SK-N-SH (cell line): ENCODE results near the gene ZNF723. TPM values are rescaled to one million over a fixed set of nuclear protein-coding genes. Genes with fewer than 3 reads are reported as not detected.

ENCODE experiments used
- CTCF ChIA-PET: fragments of 300-600, 350-600 bp; formaldehyde crosslinking; extraction: SDS; loops from one replicate; lab custom pipeline; 2021; lab: Yijun Ruan, JAX
- POLR2A ChIA-PET: fragments of 350-600 bp; sonication (Branson Sonifier 250); formaldehyde crosslinking; extraction: SDS; loops from one replicate; lab custom pipeline; 2020; ENCODE audit warnings: antibody characterized with exemption, inconsistent platforms; lab: Yijun Ruan, JAX
- DNase-seq: peaks from one replicate; pipeline ENCODE4 v3.0.0; 2012
- H2AFZ ChIP-seq: fragments of 200-600 bp; sonication (generic); 2 replicates; pipeline ENCODE4 v1.8.1; 2016; ENCODE audit warnings: antibody characterized with exemption, mild to moderate bottlenecking, low read depth
- H3F3A ChIP-seq: fragments of 200-600 bp; sonication (generic); replicated peaks from 2 replicates; pipeline ENCODE3; 2016; ENCODE audit warnings: antibody characterized with exemption, mild to moderate bottlenecking; ENCODE audit not compliant: insufficient read depth
- H3K27ac ChIP-seq, 2 experiments: fragments of 200-500 bp in 1 of 2; fragments of 200-600 bp in 1 of 2; sonication (Bioruptor generic) in 1 of 2; sonication (generic), shearing (Covaris generic) in 1 of 2; 2 replicates each; pipeline versions ENCODE4 v1.5.1 to v1.6.1; 2014 to 2016; ENCODE audit warnings: low read depth in 2 of 2, inconsistent platforms in 1 of 2, low read length in 1 of 2, mild to moderate bottlenecking in 1 of 2, mixed read lengths in 1 of 2
- H3K27me3 ChIP-seq: fragments of 200-600 bp; sonication (generic), shearing (Covaris generic); 2 replicates; pipeline ENCODE4 v1.6.1; 2016; ENCODE audit warnings: mixed run types; ENCODE audit not compliant: insufficient read depth
- H3K36me3 ChIP-seq, 2 experiments: fragments of 200-500 bp in 1 of 2; fragments of 200-600 bp in 1 of 2; sonication (Bioruptor generic) in 1 of 2; sonication (generic) in 1 of 2; replicated peaks in 1 of 2; 2 replicates each; pipeline versions ENCODE3 to v1.5.1; 2014 to 2016; ENCODE audit warnings: low read length in 1 of 2, mild to moderate bottlenecking in 1 of 2; ENCODE audit not compliant: insufficient read depth in 2 of 2, control insufficient read depth in 1 of 2
- H3K4me1 ChIP-seq, 2 experiments: fragments of 200-500 bp in 1 of 2; fragments of 200-600 bp in 1 of 2; sonication (Bioruptor generic) in 1 of 2; sonication (generic), shearing (Covaris generic) in 1 of 2; 2 replicates each; pipeline versions ENCODE4 v1.5.1 to v1.6.1; 2014 to 2016; ENCODE audit warnings: low read depth in 1 of 2, low read length in 1 of 2, mixed run types in 1 of 2; ENCODE audit not compliant: insufficient read depth in 2 of 2, control insufficient read depth in 1 of 2
- H3K4me2 ChIP-seq: fragments of 200-600 bp; sonication (generic), shearing (Covaris generic); 2 replicates; pipeline ENCODE4 v1.6.1; 2017; ENCODE audit warnings: mixed run types
- H3K4me3 ChIP-seq, 2 experiments: fragments of 200-500 bp in 1 of 2; fragments of 200-600 bp in 1 of 2; sonication (Bioruptor generic) in 1 of 2; sonication (generic), shearing (Covaris generic) in 1 of 2; 2 replicates each; pipeline versions ENCODE4 v1.5.1 to v1.8.1; 2014 to 2016; ENCODE audit warnings: low read depth in 2 of 2, inconsistent platforms in 1 of 2, low read length in 1 of 2, mild to moderate bottlenecking in 1 of 2, mixed read lengths in 1 of 2, moderate library complexity in 1 of 2
- H3K79me2 ChIP-seq: fragments of 200-600 bp; sonication (generic); 2 replicates; pipeline ENCODE4 v1.8.1; 2017; ENCODE audit warnings: mild to moderate bottlenecking; ENCODE audit not compliant: insufficient read depth
- H3K9ac ChIP-seq: fragments of 200-600 bp; sonication (generic); 2 replicates; pipeline ENCODE4 v1.6.1; 2017; ENCODE audit warnings: mixed run types
- H3K9me2 ChIP-seq: fragments of 200-600 bp; sonication (generic); 2 replicates; pipeline ENCODE4 v1.6.1; 2017; ENCODE audit warnings: mixed run types
- H3K9me3 ChIP-seq: fragments of 200-600 bp; sonication (generic); 2 replicates; pipeline ENCODE4 v1.6.1; 2017; ENCODE audit warnings: mixed run types, mild to moderate bottlenecking, moderate library complexity
- H4K20me1 ChIP-seq: fragments of 200-600 bp; sonication (generic); 2 replicates; pipeline ENCODE4 v1.6.1; 2017; ENCODE audit warnings: mild to moderate bottlenecking, mixed run types; ENCODE audit not compliant: insufficient read depth
- CHD2 ChIP-seq: fragments of 150-350 bp; IDR thresholded peaks from 2 replicates; pipeline ENCODE4 v1.6.1; 2018; ENCODE audit warnings: low read length; ENCODE audit not compliant: partially characterized antibody
- CTCF ChIP-seq: fragments of 200-600 bp; sonication (generic); IDR thresholded peaks from 2 replicates; pipeline ENCODE4 v1.6.1; 2017; ENCODE audit warnings: antibody characterized with exemption, mild to moderate bottlenecking, moderate library complexity
- EP300 ChIP-seq, 2 experiments: IDR thresholded peaks; 2 replicates each; pipeline versions ENCODE4 v1.4.0 to v1.6.1; 2012; ENCODE audit warnings: borderline replicate concordance in 1 of 2, low read depth in 1 of 2, low read length in 1 of 2
- EZH2phosphoT487 ChIP-seq: fragments of 200-600 bp; sonication (generic); IDR thresholded peaks from 2 replicates; pipeline ENCODE4 v1.6.1; 2017; ENCODE audit warnings: low read depth, mixed run types, mild to moderate bottlenecking, antibody characterized with exemption, moderate library complexity, borderline replicate concordance
- FOXM1 ChIP-seq: IDR thresholded peaks from 2 replicates; pipeline ENCODE4 v1.4.0; 2012; ENCODE audit warnings: low read depth, mild to moderate bottlenecking
- GABPA ChIP-seq: IDR thresholded peaks from 2 replicates; pipeline ENCODE4 v1.4.0; 2012; ENCODE audit warnings: low read depth, mild to moderate bottlenecking
- GATA2 ChIP-seq: sonication (generic); formaldehyde crosslinking; IDR thresholded peaks from 2 replicates; pipeline ENCODE4 v1.5.0; 2020; ENCODE audit warnings: mild to moderate bottlenecking, missing genetic modification reagents
- JUND ChIP-seq: IDR thresholded peaks from 2 replicates; pipeline ENCODE4 v1.4.0; 2012
- MXI1 ChIP-seq: IDR thresholded peaks from 2 replicates; pipeline ENCODE4 v1.6.1; 2012; ENCODE audit warnings: mild to moderate bottlenecking, low read depth, low read length, improper control_type of control experiment
- POLR2AphosphoS5 ChIP-seq: IDR thresholded peaks from 2 replicates; pipeline ENCODE4 v1.6.1; 2012; ENCODE audit warnings: low read depth, low read length
- REST ChIP-seq: IDR thresholded peaks from 2 replicates; pipeline ENCODE4 v1.6.1; 2012; ENCODE audit warnings: mild to moderate bottlenecking, low read depth, low read length, moderate library complexity
- RFX5 ChIP-seq: IDR thresholded peaks from 2 replicates; pipeline ENCODE4 v1.6.1; 2012; ENCODE audit warnings: mild to moderate bottlenecking, improper control_type of control experiment, low read length
- SIN3A ChIP-seq: IDR thresholded peaks from 2 replicates; pipeline ENCODE4 v1.6.1; 2012; ENCODE audit warnings: low read depth, mild to moderate bottlenecking, low read length, moderate library complexity, borderline replicate concordance
- SMC3 ChIP-seq: IDR thresholded peaks from 2 replicates; pipeline ENCODE4 v1.6.1; 2012; ENCODE audit warnings: low read depth, low read length, improper control_type of control experiment
- TCF12 ChIP-seq: IDR thresholded peaks from 2 replicates; pipeline ENCODE4 v1.4.0; 2012
- TEAD4 ChIP-seq: IDR thresholded peaks from 2 replicates; pipeline ENCODE4 v1.4.0; 2012; ENCODE audit warnings: mild to moderate bottlenecking, borderline replicate concordance; ENCODE audit not compliant: insufficient read depth
- USF1 ChIP-seq: IDR thresholded peaks from 2 replicates; pipeline ENCODE4 v1.4.0; 2012; ENCODE audit warnings: low read depth, borderline replicate concordance
- USF2 ChIP-seq: fragments of 150-350 bp; IDR thresholded peaks from 2 replicates; pipeline ENCODE4 v1.6.1; 2017; ENCODE audit warnings: antibody characterized with exemption, low read length, low read depth, borderline replicate concordance
- WGBS: methylation state at CpG from one replicate; pipeline ENCODE4 v1.1.6; 2017; ENCODE audit warnings: low lambda C conversion rate; 5-methylcytosine and 5-hydroxymethylcytosine counted together
- polyA plus RNA-seq, 3 experiments: library from polyadenylated mRNA; depleted of rRNA; stranded (reverse); fragments of >200 nt; gene quantifications; 2 replicates each; pipeline ENCODE4 v1.2.3, GENCODE V29; 2012
- TF ChIP-seq, protein P1 (sequence below): IDR thresholded peaks from 2 replicates; pipeline ENCODE4 v1.4.0; 2012; ENCODE audit warnings: low read depth, borderline replicate concordance
- TF ChIP-seq, protein P2 (sequence below): IDR thresholded peaks from 2 replicates; pipeline ENCODE4; 2012

Gene ZNF723
- polyA plus RNA-seq, 1 of the 3 experiments (the other 2 are of a cell fraction), result not detected

DNA sequence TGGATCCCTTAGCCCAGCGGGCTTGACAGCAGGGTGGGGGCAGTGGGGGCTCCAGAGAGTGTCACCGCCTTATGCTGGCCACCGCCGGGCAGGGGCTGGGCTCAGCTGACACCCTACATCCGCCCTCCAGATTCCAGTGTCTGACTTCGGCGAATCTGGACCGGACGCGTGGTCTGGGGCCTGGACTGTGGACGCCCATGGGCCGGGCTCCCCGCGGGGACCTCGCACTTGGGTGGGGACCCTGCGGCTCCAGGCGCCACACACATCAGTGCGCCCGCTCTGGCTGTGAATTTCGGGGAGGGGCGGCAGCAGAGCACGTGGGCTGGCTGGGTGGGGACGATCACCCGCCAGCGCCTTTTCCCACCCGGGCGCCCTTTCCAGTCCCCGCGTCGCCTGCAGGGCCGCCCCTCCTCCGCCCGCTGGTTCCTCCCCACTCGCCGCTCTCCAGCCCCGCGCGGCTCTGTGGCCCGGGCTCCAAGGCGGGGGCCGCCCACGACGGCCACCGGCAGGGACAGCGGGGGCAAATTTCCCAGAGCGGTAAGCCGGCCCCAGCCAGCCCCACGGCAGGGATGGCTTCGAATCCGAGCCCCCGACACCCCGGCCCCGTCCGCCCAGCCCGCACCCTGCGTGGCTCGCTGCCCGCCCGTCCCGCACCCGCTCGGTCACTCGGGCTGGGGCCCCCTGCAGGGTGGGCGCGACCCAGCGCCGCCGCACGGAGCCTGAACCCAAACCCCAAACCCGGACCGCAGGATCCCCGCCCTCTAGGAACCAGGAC is 24.8 kb upstream of the ZNF723 start:
- Histone ChIP-seq H3K27ac (no peak overlapping the region), H3K4me2 (no peak overlapping the region), H3K79me2 (no peaks in the 10 kb centered on the region), H3K9ac (no peak overlapping the region), H3K4me3 (no peak overlapping the region), H3K9me3 (no peaks in the 10 kb centered on the region), H4K20me1 (no peaks in the 10 kb centered on the region), H3F3A (no peaks in the 10 kb centered on the region), H3K36me3 (no peaks in the 10 kb centered on the region)
- 23% methylated on average over 30 of the region's 72 CpGs for WGBS
- ChIA-PET POLR2A (no interaction called here), CTCF (no interaction called here)
- no peak for TF ChIP-seq USF2
- TF ChIP-seq MXI1, result no peak
- no peak for TF ChIP-seq REST
- TF ChIP-seq, protein P1, sequence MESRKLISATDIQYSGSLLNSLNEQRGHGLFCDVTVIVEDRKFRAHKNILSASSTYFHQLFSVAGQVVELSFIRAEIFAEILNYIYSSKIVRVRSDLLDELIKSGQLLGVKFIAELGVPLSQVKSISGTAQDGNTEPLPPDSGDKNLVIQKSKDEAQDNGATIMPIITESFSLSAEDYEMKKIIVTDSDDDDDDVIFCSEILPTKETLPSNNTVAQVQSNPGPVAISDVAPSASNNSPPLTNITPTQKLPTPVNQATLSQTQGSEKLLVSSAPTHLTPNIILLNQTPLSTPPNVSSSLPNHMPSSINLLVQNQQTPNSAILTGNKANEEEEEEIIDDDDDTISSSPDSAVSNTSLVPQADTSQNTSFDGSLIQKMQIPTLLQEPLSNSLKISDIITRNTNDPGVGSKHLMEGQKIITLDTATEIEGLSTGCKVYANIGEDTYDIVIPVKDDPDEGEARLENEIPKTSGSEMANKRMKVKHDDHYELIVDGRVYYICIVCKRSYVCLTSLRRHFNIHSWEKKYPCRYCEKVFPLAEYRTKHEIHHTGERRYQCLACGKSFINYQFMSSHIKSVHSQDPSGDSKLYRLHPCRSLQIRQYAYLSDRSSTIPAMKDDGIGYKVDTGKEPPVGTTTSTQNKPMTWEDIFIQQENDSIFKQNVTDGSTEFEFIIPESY, result no peak
- no peak for TF ChIP-seq TCF12
- no peak for TF ChIP-seq TEAD4
- TF ChIP-seq FOXM1, result no peak
- TF ChIP-seq USF1, result no peak
- TF ChIP-seq RFX5, result no peak
- TF ChIP-seq GABPA, result no peak
- TF ChIP-seq, protein P2, sequence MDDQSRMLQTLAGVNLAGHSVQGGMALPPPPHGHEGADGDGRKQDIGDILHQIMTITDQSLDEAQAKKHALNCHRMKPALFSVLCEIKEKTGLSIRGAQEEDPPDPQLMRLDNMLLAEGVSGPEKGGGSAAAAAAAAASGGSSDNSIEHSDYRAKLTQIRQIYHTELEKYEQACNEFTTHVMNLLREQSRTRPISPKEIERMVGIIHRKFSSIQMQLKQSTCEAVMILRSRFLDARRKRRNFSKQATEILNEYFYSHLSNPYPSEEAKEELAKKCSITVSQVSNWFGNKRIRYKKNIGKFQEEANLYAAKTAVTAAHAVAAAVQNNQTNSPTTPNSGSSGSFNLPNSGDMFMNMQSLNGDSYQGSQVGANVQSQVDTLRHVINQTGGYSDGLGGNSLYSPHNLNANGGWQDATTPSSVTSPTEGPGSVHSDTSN, result no peak
- TF ChIP-seq CTCF, result no peak
- TF ChIP-seq SMC3, result no peak
- TF ChIP-seq GATA2, result no peak
- no peak for TF ChIP-seq POLR2AphosphoS5
- no peak for TF ChIP-seq EZH2phosphoT487
- TF ChIP-seq JUND, result no peak
- TF ChIP-seq EP300 (IDR thresholded peaks at IDR 0.05; ENCODE audit: borderline replicate concordance in 1 of 2, low read depth in 1 of 2, low read length in 1 of 2), result no peak
- TF ChIP-seq SIN3A, result no peak
- no peak for TF ChIP-seq CHD2
- TF ChIP-seq, all 33 proteins: peak for 0
- H3K9me2 ChIP-seq, result no peaks in the 10 kb centered on the region
- DNase-seq, result no peak
- no peak overlapping the region for H2AFZ ChIP-seq
- no peaks in the 10 kb centered on the region for H3K27me3 ChIP-seq
- H3K4me1 ChIP-seq, result no peaks in the 10 kb centered on the region
